ENCODE results near the gene POLR3GL.
A peak's percentile ranks its signal among the peaks of the same experiment; 100 is the strongest.

Gene POLR3GL

DNA sequence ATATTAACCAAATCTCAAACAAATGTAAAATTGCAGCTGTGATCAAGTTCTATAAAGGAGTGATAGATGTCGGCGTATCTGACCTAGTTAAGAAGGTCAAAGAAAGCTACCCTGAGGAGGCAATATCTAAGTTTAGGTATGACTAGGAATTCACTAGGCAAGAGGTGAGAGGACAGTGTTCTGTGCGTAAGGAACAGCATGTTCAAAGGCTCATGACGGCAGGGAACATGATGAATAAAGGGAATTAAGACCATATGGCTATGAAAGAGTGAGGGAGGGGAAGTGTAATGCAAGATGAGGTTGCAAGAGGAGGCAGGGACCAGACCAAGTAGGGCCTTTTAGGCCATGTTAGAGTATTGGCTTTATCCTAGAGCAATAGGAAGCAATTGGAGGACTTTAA, 15.3 kb upstream of the POLR3GL start:
- no peak for DNase-seq (ENCODE audit: low read depth, low spot score)

DNA sequence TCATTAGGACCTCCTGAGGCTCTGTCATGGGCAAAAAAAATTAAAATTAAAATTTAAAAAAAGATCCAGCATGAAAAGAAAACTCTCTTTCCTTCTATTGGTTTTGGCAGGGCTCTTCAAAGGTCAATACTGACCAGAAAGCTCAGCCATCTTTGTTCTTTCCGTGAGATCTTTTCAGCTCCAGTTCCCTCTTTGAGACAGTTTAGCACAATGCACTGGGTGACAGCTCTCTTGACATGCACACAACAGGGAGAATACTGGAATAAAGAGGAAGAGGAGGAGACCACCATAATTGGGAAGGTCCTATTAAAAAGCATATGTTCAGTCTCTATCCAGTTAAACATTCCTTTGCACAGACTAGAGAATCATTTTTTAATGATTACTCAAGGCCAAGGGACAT, 13.0 kb upstream of the POLR3GL start:
- DNase-seq (ENCODE audit: low read depth, low spot score) = no peak

DNA sequence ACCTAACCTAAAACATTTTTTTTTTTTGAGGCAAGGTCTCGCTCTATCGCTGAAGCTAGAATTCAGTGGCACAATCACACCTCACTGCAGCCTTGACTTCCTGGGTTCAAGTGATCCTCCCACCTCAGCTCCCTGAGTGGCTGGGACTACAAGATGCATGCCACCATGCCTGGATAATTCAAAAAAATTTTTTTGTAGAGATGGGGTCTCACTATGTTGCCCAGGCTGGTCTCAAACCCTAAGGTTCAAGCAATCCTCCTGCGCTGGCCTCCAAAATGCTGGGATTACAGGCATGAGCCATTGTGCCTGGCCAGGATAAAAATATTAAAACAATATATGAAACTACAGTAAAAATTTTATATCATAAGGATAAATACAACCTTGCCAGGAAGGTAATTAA, 11.6 kb upstream of the POLR3GL start:
- DNase-seq (ENCODE audit: low read depth, low spot score) = no peak

DNA sequence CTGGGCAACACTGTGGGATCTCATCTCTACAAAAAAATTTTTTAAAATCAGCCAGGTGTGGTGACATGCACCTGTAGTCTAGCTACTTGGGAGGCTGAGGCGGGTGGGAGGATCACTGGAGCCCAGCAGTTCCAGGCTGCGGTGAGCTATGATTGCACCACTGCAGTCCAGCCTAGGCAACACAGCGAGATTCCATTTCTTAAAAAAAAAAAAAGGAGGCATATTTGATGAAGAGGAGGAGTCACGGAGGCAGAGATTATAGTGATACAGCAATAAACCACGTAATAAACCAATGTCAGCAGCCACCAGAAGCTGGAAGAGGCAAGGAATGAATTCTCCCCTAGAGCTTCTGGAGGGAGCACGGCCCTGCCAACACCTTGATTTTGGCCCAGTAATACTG, 10.6 kb upstream of the POLR3GL start:
- no peak for DNase-seq (ENCODE audit: low read depth, low spot score)

DNA sequence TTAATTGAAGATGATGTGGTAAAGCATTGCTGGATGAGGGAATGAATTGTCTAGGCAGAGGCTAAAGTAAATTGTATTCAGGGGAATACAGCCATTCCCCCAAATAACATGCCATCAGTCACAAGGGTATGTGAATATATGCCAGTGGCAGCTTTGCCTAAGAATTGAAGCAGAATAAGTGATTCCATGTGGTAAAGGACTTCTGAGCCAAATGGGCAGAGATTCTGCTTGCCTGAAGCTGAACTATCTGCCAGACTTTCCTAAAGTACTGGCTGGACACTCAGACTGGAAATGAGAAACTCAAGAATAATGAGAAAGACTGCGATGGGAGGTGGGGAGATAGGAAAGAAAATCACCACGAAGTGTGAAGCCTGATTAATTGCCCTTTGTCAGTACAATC, 9.1 kb upstream of the POLR3GL start:
- DNase-seq (ENCODE audit: low read depth, low spot score) = peak; percentile 66

DNA sequence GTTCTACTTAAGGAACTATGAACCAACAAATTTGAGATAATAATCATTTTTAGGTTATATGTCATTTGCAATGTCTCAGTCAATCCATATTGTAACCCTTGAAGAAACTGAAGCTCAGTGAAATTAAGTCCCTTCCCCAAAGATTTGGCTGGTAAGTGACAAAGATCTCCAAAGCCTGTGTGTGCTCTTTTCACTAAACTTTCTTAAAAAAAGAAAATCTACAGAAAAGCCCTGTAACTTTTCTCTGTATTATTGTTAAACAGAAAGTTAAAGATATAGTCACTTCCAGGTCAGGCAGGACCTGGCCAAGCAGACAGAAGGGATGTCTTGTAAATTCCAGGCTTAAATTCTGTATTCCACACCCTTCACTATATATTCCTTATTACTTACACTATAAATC, 8.1 kb upstream of the POLR3GL start:
- no peak for DNase-seq (ENCODE audit: low read depth, low spot score)

DNA sequence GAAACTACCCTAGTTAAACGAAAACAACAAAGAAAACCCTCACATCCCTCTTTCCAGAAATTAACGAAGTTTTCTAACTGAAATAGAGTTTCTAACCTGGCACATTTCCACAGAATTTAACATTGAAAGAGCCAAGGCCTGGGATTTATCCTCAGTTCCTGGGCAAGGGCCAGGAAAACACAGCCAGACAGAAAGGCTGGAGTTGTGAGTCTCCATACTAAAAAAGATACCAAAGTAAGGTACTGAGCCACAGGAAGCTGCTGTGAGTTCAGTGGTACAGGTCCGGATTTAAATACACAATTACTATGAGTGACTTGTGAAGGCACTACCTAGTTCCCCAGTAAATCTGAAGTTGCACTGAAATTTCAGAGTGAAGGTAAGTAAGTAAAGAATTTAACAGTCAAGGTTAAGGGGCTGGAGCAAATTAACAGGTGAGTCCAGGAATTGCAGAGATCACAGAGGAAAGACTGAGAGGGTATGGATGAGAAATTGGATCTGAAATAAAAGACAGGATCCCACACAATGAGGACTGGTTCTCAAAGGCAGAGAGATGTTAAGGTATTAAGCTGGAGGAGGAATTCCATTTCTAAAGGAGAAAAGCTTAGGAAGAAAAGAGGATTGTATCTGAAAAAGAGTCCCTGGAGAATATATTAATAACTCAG, 7.6 kb upstream of the POLR3GL start:
- peak; percentile 71 for DNase-seq (ENCODE audit: low read depth, low spot score)

DNA sequence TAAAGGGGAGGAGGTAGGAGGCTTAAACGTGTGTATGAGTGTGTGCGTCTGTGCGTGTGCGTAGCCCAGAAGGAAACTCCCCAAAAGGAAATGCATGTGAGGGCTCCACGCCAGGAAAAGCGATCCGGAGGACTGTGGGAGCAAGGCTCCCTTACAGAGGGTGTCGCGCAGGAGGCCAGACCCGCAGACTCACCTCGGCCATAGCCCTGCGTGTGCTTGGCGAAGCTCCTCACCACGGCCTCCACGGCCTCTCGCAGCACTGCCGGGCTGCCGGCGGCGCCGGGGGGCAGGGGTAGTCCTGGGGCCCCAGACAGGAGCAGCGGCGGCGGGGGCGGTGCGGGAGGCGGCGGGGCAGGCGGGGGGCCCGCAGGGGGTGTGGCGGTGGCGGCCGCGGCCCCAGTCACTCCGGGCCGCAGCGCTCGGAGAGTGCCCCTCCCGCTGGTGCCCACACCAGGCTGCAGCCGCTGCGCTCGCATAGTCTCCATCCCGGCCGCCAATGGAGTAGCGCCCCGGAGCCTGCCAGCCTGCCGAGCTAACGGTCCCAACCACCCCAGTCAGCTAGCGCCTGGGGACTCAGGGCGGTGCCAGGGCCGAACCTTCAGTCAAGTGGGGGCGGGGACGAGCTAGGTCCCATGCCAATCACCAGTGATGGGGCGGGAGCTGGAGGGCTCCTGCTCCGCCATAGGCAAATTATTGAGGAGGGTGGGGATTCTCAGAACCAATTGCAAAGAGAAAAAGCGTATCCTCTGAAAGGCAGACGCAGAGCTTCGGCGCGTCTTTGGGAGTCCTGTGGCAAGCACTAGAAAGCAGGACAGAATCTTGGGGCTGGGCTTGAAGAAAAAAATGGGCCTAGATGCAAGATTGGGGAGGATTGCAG, 6.8 kb upstream of the POLR3GL start, which contains the start of gene LIX1L:
Gene LIX1L, minus strand, starts transcription at position 575 of the 877 bp plus-strand sequence. Its CDS starts 90 bp downstream, at position 485.
- peak; percentile 98 for DNase-seq (ENCODE audit: low read depth, low spot score)

DNA sequence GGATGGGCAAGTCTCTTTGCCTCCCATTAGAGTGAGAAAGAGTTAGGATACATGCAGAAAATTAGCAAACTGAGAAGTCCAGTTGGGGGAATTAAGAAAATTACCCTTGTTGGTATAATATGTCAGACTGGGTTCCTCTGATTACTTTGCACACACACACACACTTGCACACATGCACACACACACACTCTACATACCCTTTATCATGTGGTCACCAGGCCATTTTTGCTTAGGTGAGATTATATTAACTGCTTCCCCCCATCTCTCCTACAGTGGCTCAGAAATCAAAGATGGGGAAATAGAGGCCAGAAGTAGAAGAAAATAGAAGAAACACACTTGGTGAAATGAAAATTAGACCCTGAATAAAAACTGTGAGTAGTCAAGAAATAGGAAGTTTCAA, 5.8 kb upstream of the POLR3GL start:
- no peak for DNase-seq (ENCODE audit: low read depth, low spot score)

DNA sequence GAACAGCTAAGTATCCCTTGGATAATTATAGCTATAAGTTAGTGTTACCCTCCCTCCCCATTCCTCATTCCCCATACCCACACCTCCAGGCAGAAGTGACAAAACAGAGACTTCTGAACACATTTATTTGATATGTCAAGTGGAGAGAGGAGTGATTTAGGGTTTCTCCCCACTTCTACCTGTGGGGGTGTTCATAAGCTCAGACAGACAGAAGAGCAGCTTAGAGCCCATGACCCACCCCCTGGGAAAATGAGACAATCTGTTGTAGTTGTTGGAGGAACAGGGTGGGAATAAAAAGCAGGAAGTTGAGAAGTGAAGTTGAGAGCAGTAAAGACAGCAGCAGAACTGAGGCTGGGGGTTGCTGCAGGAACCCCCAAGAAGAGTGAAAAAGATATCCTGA, 5.2 kb upstream of the POLR3GL start:
- no peak for DNase-seq (ENCODE audit: low read depth, low spot score)

DNA sequence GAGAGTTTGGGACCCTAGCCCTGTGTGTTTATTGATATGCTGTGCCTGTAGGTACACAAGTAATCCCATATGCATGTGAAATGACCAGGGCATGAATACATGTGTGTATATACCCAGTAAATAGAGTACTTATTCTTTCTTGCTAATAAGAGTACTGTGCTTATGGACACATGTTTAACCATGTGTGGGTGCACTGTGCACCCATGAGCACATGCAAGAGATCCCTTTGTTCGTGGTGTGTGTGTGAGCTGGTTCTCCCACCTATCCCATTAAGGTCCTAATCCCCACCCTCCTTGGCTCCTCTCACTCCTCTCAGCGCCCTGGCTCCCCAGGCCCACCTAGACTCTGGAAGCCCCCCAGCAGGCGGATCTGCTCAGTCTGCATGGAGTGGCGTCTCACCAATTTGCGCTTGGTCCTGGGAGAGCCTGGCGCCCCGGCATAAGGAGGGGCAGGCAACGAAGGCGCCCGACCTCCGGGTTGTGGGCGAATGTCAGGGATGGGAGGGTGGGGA, 4.5 kb upstream of the POLR3GL start:
- no peak for DNase-seq (ENCODE audit: low read depth, low spot score)

DNA sequence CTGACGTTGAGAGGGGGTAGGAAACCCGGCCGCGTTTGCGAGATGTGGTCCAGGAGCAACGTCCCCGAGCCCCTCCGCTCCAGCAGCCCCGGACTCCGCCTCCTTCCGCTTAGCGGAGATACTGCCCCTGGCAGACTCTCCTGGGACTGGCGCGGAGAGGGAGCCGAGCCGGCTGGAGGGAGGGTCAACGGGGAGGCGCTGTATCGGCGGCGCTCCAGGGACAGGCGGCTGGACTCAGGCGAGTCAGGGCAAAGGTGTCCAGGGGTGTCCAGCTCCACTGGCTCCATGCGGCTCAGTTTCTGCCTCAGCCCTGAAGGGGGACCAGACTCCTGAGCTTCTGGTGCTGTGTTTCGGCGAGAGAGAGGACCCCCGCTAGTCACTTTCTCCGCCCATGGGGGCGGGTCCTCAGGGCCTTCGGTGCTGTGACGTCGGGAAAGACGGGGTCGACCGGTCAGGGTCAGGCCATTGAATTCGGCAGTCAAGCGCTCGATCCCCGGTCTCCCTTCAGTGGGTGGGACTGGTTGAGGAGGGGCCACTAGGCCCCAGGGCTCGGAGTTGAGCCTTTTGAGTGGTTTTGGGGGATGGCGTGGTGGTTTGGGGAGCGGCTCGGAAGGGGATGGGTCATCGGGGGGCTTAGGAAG, 3.9 kb upstream of the POLR3GL start:
- DNase-seq (ENCODE audit: low read depth, low spot score) = peak; percentile 84

DNA sequence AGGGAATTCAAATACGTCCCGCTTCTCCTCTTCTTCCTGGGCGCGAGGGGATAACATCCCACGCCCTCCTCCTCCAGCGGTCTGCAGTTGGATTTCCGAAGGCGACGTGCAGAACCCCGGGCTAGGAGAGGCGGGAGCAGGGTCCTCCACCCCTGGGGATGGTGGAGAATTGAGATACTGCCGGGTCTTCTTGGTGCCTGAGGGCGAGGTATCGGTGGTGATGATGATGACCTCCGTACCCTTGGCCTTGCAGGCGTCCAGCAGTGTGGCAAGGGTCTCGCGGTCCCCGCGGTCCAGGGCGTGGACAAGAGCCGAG, 3.4 kb upstream of the POLR3GL start:
- no peak for DNase-seq (ENCODE audit: low read depth, low spot score)

DNA sequence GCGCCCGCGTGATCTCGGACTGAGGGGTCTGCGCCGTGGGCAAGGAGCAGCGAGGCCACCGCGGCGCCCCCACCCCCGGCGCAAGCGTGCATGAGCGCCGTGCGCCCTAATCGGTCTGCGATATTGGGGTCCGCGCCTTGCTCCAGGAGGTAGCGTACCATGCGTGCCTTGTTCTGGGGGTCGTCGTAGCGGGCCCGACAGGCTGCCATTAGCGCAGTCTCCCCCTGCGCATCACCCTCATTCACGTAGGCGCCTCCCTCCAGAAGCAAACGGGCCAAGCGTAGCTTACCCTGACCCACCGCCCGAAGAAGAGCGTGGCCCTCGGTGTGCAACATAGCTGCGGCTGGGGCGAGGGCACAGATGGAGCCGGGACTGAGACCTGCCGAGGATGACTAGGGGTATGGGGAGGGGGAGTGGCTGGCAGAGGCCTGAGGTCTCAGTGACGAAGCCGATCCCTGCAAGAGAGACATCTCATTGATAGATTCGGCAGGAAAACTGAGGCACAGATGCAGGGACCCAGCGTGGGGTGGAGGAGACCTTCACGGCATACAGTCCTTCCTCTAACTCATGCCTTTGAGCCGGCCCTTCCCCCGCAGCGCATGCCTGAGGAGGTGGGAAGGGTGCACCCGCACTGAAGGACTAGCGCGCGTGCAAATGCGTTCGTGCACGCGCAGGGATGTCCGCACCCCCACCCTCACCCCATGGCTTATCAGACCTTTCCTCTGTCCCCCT, 2.9 kb upstream of the POLR3GL start:
- DNase-seq (ENCODE audit: low read depth, low spot score) = peak; percentile 49

DNA sequence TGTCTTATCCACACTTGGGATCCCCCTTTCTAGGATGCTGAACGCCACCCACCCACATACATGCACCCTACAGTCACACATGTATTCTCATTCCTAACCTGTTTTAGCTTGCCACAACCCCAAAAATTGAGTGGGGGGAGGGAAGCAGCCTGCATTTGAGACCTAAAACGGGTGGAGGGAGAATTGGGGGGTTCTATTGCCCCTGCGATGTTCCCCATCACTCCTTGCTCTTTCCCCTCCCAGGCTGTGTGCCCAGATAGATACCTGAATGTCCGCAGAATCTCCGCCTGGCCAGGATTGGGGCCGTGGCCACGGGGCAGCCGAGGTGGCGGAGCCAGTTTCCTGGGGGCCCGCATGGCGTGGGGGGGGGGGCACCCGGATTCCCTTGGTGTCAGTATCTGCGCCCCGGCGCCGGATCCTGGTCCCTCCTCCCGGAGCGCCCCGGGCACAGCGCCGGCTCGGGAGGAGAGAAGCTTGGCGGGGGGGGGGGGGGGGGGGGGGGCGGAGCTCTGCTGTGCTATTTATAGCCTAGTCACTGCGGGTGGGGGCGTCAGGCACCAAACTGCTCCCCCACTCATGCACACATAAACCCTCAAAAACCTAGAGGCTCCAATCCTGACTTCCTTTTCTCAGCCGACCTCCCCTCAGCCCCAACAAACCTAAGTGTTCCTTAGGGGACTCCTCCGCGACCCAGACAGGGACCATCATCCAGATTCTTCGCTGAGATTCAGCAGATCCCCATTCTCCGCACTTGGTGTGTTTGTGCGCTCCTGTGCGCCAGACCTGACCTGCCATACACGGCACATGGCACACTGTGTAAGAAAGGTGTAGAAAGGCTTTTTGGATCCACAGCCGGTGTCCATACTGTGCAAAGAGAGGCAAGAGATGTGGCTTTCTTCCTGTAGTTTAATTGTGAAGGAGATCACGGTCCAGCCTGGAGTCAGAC, 2.1 kb upstream of the POLR3GL start:
- peak; percentile 32 for DNase-seq (ENCODE audit: low read depth, low spot score)

DNA sequence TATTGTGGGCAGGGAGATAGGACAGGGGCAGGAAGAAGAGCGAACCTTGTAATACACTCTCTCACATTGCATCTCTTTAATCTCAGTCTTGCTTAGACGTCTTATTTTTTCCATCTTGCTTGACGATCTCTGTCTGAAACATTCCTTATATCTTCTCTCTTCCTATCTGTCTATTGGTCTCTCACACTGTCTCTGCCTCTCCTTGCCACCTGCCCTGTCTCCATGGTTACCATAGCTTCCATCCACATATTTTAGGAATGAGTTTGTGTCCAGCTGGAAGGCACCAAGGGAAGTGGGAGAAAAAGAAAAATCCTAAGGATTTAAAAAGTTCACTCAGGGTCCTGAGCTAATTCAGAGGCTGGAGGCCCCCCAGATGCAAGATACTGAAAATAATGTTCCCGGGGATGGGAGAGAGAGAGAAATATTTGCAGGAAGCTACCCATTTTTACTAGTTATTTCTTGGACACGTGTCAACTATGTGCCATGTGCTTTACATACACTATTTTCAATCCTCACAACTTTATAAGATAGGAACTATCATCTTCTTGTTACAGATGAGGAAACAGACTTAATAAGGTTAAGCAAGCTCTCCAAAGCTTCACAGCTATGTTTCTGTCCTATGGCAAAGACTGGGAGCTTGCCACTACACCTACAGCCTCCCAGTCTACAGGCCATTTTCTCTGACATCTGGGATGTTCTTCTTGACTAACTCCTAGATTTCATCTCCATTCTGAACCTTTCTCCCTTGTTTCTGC, 1.0 kb upstream of the POLR3GL start:
- DNase-seq (ENCODE audit: low read depth, low spot score) = peak; percentile 54

DNA sequence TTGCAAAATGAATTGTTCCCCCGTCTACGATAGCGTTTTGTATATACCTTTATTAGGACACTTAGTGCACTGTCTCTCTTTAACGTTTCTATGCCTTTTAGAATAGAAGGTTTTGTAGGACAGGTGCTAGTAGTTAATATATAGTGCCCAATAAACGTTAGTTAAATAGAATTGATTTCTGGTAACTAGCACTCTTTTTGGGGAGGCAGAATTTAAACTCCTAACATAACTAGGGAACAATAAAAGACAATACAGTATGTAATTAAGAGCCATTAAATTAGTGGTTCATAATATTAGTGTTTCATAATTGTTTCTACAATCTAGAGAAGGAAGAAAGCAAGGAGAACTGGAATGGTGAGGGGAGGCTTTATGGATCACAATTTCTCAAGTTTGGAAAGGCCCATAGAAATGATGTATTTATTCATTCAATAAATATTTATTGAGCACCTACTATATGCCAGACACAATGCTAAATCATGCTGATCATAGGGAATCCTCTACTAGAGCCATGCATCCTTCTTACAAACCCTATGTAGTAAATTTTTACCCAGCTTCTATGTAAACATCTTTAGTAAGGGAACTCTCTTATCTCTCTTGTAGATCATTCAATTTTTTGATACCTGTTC, 742 bp downstream of the POLR3GL start:
- no peak for DNase-seq (ENCODE audit: low read depth, low spot score)

DNA sequence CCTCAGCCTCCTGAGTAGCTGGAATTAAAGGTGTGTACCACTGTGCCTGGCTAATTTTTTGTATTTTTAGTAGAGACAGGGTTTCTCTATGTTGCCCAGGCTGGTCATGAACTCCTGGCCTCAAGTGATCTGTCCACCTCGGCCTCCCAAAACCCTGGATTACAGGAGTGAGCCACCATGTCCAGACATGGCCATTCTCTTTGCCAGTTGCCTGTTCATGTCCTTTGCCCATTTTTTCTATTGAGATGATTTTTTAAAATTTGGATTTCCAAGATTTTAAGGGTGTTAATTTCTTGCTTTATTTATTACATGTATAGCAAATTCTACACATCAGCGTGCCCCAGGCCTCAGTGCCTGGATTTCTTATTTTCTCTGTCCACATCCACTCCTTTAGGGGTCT, 2.8 kb downstream of the POLR3GL start:
- no peak for DNase-seq (ENCODE audit: low read depth, low spot score)

DNA sequence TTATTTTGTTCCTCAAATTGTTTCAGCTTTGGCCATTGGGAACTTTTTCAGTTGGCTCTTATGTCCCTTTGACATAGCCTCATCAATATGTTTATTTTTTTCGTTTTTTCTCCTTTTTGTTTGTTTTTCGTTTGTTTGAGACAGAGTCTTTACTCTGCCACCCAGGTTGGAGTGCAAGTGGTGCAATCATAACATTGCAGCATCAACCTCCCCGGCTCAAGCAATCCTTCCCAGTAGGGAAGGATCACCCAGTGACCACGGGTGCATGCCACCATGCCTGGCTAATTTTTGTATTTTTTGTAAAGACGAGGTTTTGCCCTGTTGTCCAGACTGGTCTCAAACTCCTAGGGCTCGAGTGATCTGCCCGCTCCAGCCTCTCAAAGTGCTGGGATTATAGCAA, 8.1 kb downstream of the POLR3GL start:
- no peak for DNase-seq (ENCODE audit: low read depth, low spot score)

DNA sequence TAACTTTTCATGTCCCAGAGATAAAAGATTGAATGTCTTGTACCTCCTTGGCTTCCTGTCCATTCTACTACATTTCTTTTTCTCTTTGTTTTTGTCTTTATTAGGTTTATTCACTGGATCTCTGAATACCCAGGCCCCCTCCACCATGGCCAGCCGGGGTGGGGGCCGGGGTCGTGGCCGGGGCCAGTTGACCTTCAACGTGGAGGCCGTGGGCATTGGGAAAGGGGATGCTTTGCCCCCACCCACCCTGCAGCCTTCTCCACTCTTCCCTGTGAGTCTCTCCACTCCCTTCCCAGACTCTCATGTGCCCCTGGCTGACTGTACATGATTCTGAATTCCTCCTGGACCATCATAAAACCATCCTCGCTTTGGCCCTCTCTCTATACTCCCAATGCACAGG, 10.2 kb downstream of the POLR3GL start:
- DNase-seq (ENCODE audit: low read depth, low spot score) = no peak

Data from astrocyte of the hippocampus (primary cell).